ENCODE data around the gene RBM15B.

Gene RBM15B, protein sequence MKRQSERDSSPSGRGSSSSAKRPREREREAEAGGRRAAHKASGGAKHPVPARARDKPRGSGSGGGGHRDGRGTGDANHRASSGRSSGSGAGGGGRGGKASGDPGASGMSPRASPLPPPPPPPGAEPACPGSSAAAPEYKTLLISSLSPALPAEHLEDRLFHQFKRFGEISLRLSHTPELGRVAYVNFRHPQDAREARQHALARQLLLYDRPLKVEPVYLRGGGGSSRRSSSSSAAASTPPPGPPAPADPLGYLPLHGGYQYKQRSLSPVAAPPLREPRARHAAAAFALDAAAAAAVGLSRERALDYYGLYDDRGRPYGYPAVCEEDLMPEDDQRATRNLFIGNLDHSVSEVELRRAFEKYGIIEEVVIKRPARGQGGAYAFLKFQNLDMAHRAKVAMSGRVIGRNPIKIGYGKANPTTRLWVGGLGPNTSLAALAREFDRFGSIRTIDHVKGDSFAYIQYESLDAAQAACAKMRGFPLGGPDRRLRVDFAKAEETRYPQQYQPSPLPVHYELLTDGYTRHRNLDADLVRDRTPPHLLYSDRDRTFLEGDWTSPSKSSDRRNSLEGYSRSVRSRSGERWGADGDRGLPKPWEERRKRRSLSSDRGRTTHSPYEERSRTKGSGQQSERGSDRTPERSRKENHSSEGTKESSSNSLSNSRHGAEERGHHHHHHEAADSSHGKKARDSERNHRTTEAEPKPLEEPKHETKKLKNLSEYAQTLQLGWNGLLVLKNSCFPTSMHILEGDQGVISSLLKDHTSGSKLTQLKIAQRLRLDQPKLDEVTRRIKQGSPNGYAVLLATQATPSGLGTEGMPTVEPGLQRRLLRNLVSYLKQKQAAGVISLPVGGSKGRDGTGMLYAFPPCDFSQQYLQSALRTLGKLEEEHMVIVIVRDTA

DNA sequence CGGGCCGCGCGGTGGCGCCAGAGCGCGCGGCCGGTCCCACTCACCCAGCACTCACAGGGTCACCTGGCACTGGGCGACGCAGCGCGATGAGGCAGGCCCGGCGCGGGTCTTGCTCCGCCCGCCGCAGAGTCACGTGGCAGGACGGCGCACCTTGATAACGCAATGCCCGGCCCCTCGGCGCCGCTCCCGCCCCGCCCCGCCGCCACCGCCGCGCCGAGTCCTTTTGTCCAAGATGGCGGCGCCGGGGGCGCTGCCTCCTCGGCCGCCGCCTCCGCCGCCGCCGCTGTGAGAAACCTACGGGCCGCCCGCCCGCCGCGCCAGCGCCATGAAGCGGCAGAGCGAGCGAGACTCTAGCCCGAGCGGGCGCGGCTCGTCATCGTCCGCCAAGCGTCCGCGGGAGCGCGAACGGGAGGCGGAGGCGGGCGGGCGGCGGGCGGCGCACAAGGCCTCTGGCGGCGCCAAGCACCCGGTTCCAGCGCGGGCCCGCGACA lies at the start of gene RBM15B:
RBM15B (plus strand) TSS at position 211 of the 491 bp plus-strand sequence; CDS start at position 326, 115 bp downstream.
- POLR2A ChIA-PET, result no interaction called here
- peak; percentile 95 for TF ChIP-seq CTCF (IDR thresholded peaks at IDR 0.05; ENCODE audit: control extremely low read depth, extremely low read depth, low read depth, missing control alignments)
- DNase-seq (ENCODE audit: extremely low spot score), result peak; percentile 97
- CTCF ChIA-PET, result interaction anchor here (0.9 to 7.5 kb wide), 9 partner anchors 9 to 1038 kb away, joined by 3 to 73 read pairs (median 28); partner anchors contain the start of genes DCAF1 and TEX264

DNA sequence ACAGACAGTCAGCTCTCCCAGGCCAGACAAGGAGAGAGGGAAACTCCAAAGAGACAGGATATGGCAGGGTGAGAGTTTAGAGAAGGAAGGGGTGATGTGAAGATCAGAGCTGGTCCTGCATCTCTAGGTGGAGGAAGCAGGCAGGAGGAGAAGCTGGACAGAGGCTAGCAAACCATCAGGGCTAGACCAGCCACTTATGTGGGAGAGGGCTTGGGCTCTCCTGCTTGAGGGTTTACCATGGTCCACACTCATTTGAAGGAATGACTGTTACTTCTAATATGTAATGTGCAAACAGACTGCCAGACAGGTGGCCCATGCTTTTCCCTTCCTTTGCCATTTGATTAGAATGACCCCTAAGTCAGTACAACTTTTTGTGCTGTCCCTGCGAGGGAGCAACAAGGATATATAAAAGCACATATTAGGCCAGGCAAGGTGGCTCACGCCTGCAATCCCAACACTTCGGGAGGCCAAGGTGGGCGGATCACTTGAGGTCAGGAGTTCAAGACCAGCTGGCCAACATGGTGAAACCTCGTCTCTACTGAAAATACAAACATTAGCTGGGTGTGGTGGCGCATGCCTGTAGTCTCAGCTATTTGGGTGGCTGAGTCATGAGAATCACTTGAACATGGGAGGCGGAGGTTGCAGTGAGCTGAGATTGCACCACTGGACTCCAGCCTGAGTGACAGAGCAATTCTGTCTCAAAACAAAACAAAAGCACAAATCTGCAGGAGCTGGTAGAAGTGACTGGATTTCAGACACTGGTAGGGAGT lies 47.0 kb upstream of the RBM15B start:
- TF ChIP-seq CTCF (IDR thresholded peaks at IDR 0.05; ENCODE audit: control extremely low read depth, extremely low read depth, low read depth, missing control alignments), result no peak
- no peak for DNase-seq (ENCODE audit: extremely low spot score)
- POLR2A ChIA-PET, result interaction anchor here (0.5 kb wide), 1 partner anchor 156 kb away, joined by 9 read pairs; no protein-coding TSS in a partner anchor
- CTCF ChIA-PET, result interaction anchor here (1.5 kb wide), 1 partner anchor 28 kb away, joined by 4 read pairs; no protein-coding TSS in a partner anchor

DNA sequence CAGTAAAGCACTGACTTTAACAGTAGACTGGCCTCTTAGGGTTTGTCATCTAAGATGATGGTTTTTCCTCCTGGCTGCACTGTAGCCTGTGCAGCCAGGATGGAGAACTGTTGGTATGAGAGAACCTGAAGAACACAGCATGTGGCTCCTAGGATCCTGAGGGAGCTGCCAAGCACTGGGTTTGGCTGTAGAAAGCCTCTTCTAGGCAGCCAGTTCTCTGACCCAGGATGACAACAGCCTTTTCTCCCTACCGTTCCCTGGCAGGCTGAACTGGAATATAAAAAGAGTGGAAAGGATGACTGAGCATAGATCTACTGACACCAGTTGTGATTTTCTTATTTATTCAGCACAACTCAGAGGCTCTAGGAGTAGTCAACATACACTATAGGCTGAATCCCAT lies 40.3 kb upstream of the RBM15B start:
- DNase-seq (ENCODE audit: extremely low spot score), result no peak
- ChIA-PET CTCF (no interaction called here), POLR2A (no interaction called here)
- TF ChIP-seq CTCF (IDR thresholded peaks at IDR 0.05; ENCODE audit: control extremely low read depth, extremely low read depth, low read depth, missing control alignments), result no peak

- ChIA-PET CTCF (interaction anchor here (1.6 kb wide), 1 partner anchor 737 kb away, joined by 3 read pairs; no protein-coding TSS in a partner anchor), POLR2A (no interaction called here)
- DNase-seq (ENCODE audit: extremely low spot score), result no peak
- TF ChIP-seq CTCF (IDR thresholded peaks at IDR 0.05; ENCODE audit: control extremely low read depth, extremely low read depth, low read depth, missing control alignments), result no peak
Measured at GRCh38 chr3:51353131-51353530, 38.0 kb upstream of the RBM15B start.

GRCh38 chr3:51353691-51354090 lies 37.4 kb upstream of the RBM15B start:
- no peak for TF ChIP-seq CTCF (IDR thresholded peaks at IDR 0.05; ENCODE audit: control extremely low read depth, extremely low read depth, low read depth, missing control alignments)
- DNase-seq (ENCODE audit: extremely low spot score), result no peak
- ChIA-PET CTCF (interaction anchor here (0.9 to 1.6 kb wide), 2 partner anchors 16 to 737 kb away, joined by 3 read pairs; no protein-coding TSS in a partner anchor), POLR2A (no interaction called here)

All from GM10248 (cell line).